KMS-11 (cell line): ENCODE results near the gene KLRK1.
"Not testable (repeated sequence)": the region's sequence is repeated elsewhere in the genome, so short reads cannot be mapped to it uniquely, and the experiment has no call there.

Experiments
- H2AFZ ChIP-seq: fragments of 200-600 bp; sonication (generic); 2 replicates; pipeline ENCODE4 v1.6.1; 2016; ENCODE audit warnings: antibody characterized with exemption, mixed run types, low read depth
- H3K27ac ChIP-seq: fragments of 200-600 bp; sonication (generic); 2 replicates; pipeline ENCODE4 v1.6.1; 2016; ENCODE audit warnings: mild to moderate bottlenecking, mixed run types
- H3K27me3 ChIP-seq: fragments of 200-600 bp; sonication (generic); 2 replicates; pipeline ENCODE4 v1.6.1; 2017; ENCODE audit warnings: mild to moderate bottlenecking, low read depth, mixed run types, moderate library complexity; ENCODE audit not compliant: insufficient read depth
- H3K36me3 ChIP-seq: fragments of 200-600 bp; sonication (generic); 2 replicates; pipeline ENCODE4 v1.6.1; 2017; ENCODE audit warnings: mild to moderate bottlenecking, mixed run types; ENCODE audit not compliant: insufficient read depth
- H3K4me1 ChIP-seq: fragments of 200-600 bp; sonication (generic); 2 replicates; pipeline ENCODE4 v1.6.1; 2016; ENCODE audit warnings: mild to moderate bottlenecking, low read depth, mixed run types; ENCODE audit not compliant: poor library complexity, severe bottlenecking
- H3K4me2 ChIP-seq: fragments of 200-600 bp; sonication (generic); 2 replicates; pipeline ENCODE4 v1.7.0; 2016; ENCODE audit warnings: mild to moderate bottlenecking, mixed run types
- H3K4me3 ChIP-seq: fragments of 200-600 bp; sonication (generic); IDR thresholded peaks from 2 replicates; pipeline ENCODE4 v1.6.1; 2017; ENCODE audit warnings: low read depth, low read length, mixed read lengths; ENCODE audit not compliant: insufficient read depth
- H3K79me2 ChIP-seq: fragments of 200-600 bp; sonication (generic); 2 replicates; pipeline ENCODE4 v1.6.1; 2016; ENCODE audit warnings: low read depth, mixed run types; ENCODE audit not compliant: insufficient read depth
- H3K9ac ChIP-seq: fragments of 200-600 bp; sonication (generic); 2 replicates; pipeline ENCODE4 v1.6.1; 2016; ENCODE audit warnings: mild to moderate bottlenecking, mixed run types
- H4K20me1 ChIP-seq: fragments of 200-600 bp; sonication (generic); 2 replicates; pipeline ENCODE4 v1.6.1; 2016; ENCODE audit warnings: mild to moderate bottlenecking, mixed run types; ENCODE audit not compliant: insufficient read depth
- TF ChIP-seq, protein P1 (sequence below): fragments of 200-600 bp; sonication (generic); conservative IDR thresholded peaks from 2 replicates; pipeline ENCODE4 v1.6.1; 2017; ENCODE audit warnings: low read depth, mild to moderate bottlenecking, antibody characterized with exemption, low read length, moderate library complexity, mixed read lengths

KLRK1 gene

DNA sequence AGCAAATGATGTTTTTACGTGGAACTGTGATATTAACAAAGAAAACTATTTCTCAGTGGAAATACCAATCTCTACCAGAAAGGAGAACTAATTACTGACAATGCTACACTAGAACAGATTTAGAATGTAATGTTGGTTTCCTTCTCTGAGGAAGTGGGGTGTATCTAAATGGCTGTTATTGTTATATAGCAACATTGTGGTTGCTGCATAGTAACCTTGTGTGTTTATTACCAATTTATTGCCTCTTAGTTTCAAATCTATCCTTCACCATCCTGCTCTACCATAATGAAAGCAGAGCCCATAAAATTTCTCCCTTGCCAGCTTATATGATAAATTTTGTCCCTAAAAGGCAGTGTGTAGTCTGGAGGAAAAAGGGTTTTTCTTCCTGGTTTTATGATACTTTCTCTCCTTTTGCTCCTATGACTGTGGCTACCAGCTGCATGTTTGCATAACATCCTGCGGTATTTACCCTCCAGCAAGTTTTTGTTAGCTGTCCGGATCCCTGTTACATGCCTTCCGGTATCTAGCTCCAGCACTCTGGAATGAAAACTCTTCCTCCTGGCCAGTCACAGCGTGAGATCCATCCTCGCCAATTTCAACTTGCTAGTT, 5.7 kb upstream of the KLRK1 start:
- H3K9ac ChIP-seq = no peak overlapping the region
- H3K27ac ChIP-seq = no peak overlapping the region
- TF ChIP-seq, protein P1, sequence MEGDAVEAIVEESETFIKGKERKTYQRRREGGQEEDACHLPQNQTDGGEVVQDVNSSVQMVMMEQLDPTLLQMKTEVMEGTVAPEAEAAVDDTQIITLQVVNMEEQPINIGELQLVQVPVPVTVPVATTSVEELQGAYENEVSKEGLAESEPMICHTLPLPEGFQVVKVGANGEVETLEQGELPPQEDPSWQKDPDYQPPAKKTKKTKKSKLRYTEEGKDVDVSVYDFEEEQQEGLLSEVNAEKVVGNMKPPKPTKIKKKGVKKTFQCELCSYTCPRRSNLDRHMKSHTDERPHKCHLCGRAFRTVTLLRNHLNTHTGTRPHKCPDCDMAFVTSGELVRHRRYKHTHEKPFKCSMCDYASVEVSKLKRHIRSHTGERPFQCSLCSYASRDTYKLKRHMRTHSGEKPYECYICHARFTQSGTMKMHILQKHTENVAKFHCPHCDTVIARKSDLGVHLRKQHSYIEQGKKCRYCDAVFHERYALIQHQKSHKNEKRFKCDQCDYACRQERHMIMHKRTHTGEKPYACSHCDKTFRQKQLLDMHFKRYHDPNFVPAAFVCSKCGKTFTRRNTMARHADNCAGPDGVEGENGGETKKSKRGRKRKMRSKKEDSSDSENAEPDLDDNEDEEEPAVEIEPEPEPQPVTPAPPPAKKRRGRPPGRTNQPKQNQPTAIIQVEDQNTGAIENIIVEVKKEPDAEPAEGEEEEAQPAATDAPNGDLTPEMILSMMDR = no peak
- H3K36me3 ChIP-seq = no peaks in the 10 kb centered on the region
- H4K20me1 ChIP-seq = no peaks in the 10 kb centered on the region
- peaks cover 57% of the 10 kb centered on the region for H3K4me1 ChIP-seq
- H3K4me3 ChIP-seq = no peak overlapping the region
- H2AFZ ChIP-seq = no peak overlapping the region
- no peaks in the 10 kb centered on the region for H3K79me2 ChIP-seq
- H3K4me2 ChIP-seq = 0 out of 2 replicates have a peak overlapping the region, but pooled peaks have one; percentile 21
- H3K27me3 ChIP-seq = peaks cover under 1% of the 10 kb centered on the region; the same call in 1 of the 2 replicates

DNA sequence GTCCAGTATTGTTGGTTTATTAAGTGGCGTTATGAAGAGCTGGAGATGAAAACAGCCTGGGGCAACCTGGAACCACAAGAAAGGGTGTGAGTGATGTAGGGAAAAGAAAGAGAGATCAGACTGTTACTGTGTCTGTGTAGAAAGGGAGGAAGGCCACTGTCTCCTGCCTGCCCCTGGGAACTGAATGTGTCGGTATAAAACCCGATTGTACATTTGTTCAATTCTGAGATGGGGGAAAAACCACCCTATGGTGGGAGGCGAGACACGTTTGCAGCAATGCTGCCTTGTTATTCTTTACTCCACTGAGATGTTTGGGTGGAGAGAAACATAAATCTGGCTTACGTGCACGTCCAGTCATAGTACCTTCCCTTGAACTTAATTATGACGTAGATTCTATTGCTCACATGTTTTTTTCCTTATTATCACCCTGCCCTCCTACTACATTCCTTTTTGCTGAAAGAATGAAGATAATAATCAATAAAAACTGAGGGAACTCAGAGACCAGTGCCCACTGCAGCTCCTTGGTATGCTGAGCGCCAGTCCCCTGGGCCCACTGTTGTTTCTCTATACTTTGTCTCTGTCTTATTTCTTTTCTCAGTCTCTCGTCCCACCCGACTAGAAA, 4.8 kb upstream of the KLRK1 start:
- H4K20me1 ChIP-seq, H3K4me3 ChIP-seq, H3K36me3 ChIP-seq, H3K4me2 ChIP-seq, H2AFZ ChIP-seq, H3K9ac ChIP-seq, H3K27ac ChIP-seq, H3K79me2 ChIP-seq, H3K27me3 ChIP-seq: not testable (repeated sequence)
- H3K4me1 ChIP-seq = peaks cover 57% of the 10 kb centered on the region

DNA sequence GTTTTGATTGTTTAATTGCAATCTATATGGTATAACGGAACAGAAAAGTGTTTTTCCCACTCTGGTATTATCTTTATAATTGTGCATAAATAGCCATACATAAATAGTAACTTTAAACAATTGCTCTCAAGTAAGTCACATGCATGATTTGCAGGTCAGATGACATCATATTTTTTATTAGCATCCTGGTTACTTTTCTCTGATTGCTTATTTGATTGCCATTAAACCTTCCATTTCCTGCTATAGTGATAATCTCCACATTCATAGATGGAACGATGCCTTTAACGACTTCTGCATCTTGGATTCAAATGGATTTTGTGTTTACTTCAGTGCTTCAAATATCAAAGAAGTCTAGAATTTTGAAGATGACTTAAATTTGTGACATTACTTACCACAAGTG, 3.5 kb upstream of the KLRK1 start:
- Histone ChIP-seq H3K79me2 (no peaks in the 10 kb centered on the region), H2AFZ (no peak overlapping the region), H3K4me1 (peaks cover 55% of the 10 kb centered on the region), H4K20me1 (no peaks in the 10 kb centered on the region), H3K4me3 (no peak overlapping the region), H3K27ac (no peak overlapping the region), H3K36me3 (no peaks in the 10 kb centered on the region), H3K4me2 (peak overlapping the region; percentile 52; the same call in 1 of the 2 replicates), H3K27me3 (peaks cover 6% of the 10 kb centered on the region), H3K9ac (no peak overlapping the region)
- TF ChIP-seq, protein P1 = no peak

DNA sequence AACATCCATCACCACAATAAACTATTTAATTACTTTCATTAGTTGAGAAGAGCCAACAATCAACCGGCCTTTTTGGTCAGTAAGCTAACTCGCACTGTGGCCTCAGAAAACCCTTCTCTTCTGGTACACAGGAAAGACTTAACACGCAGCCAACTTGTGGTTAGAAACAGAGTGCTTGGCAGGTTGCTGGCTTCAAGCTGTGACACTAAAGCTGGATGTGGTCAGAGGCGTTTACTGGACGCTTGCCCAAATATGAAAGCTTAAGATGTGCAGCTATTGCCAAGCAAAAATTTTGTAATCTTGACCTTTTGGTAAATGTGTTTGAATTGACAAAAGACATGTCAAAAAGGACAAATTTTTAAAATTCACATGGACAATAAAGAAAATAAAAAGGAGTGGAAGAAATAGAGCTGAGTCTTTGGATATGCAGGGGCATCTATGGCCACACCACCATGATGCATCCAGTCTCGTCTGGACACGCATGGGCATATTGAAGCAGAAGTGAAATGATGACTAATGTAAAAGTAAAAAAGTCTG, 2.6 kb upstream of the KLRK1 start:
- TF ChIP-seq, protein P1 = no peak
- H3K4me3 ChIP-seq = no peak overlapping the region
- H3K4me1 ChIP-seq = peaks cover 47% of the 10 kb centered on the region

DNA sequence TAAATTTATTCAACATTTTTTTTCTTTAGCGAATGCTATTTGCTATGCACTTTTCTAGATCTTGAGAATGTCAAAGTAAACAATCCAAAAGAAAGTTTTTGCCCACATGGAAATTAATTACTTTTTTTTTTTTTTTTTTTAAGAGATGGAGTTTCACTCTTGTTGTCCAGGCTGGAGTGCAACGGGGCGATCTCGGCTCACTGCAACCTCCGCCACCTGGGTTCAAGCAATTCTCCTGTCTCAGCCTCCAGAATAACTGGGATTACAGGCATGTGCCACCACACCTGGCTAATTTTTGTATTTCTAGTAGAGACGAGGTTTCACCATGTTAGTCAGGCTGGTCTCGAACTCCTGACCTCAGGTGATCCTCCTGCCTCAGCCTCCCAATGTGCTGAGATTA, 1.1 kb upstream of the KLRK1 start:
- H4K20me1 ChIP-seq, H3K27ac ChIP-seq, H3K27me3 ChIP-seq, H2AFZ ChIP-seq, H3K79me2 ChIP-seq, H3K9ac ChIP-seq, H3K36me3 ChIP-seq, H3K4me3 ChIP-seq: not testable (repeated sequence)
- peaks cover 35% of the 10 kb centered on the region for H3K4me1 ChIP-seq
- H3K4me2 ChIP-seq = peak overlapping the region; percentile 52; the same call in 1 of the 2 replicates

More for the DNA sequence above, 2.6 kb upstream of the KLRK1 start:
- no peak overlapping the region for H2AFZ ChIP-seq
- no peak overlapping the region for H3K27ac ChIP-seq
- no peaks in the 10 kb centered on the region for H4K20me1 ChIP-seq
- H3K79me2 ChIP-seq = no peaks in the 10 kb centered on the region
- no peaks in the 10 kb centered on the region for H3K36me3 ChIP-seq
- H3K4me2 ChIP-seq = peak overlapping the region; percentile 52
- H3K27me3 ChIP-seq = peaks cover 6% of the 10 kb centered on the region
- no peak overlapping the region for H3K9ac ChIP-seq
